ENCODE measurements around the gene PARD3B.

DNA sequence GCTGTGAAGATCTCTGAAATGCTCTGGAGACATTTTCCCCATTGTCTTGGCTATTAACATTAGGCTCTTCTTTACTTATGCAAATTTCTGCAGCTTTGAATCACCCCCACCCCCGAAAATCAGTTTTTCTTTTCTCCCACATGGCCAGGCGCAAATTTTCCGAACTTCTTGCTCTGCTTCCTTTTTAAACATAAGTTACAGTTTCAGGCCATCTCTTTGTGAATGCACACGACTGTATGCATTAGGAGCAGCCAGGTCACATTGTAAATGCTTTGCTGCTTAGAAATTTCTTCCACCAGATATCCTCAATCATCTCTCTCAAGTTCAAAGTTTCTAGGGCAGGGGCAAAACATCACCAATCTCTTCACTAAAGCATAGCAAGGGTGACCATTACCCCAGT, 106.8 kb downstream of the PARD3B start:
- no peak for TF ChIP-seq CTCF (IDR thresholded peaks at IDR 0.05; ENCODE audit: borderline replicate concordance, extremely low read depth, low read length, poor library complexity, severe bottlenecking)
- no peak for TF ChIP-seq EZH2 (IDR thresholded peaks at IDR 0.05; ENCODE audit: borderline replicate concordance, low read depth, low read length, severe bottlenecking)

All from DND-41 (cell line).